Pancreas (tissue), 10 donors: Measurements from ENCODE around the gene MYO18A. TPM values are rescaled to one million over a fixed set of nuclear protein-coding genes. Genes with fewer than 3 reads are reported as not detected.

Experiments
- ATAC-seq, 4 donors: fragments of 200-7000 bp; cut with Tn5 transposase; one replicate each; pipeline versions ENCODE4 v1.8.0 to v1.9.1; 2020; ENCODE audit warnings: mild to moderate bottlenecking in 4 of 4, moderate library complexity in 4 of 4
- DNase-seq, 6 donors: peaks; one replicate each; pipeline ENCODE4 v3.0.0-alpha.2; 2020
- FAIRE-seq: peaks from 2 replicates; lab custom pipeline; 2012; peaks lifted over from hg19 to GRCh38; lab: Jason Lieb, UNC
- H3K27ac ChIP-seq, 4 donors: fragments of 200-600 bp; sonication (generic); 1 replicate in 3 of 4; 2 replicates in 1 of 4; pipeline versions ENCODE4 v1.5.0 to v1.8.0; 2020
- H3K27me3 ChIP-seq, 4 donors: fragments of 200-600 bp; one replicate each; pipeline ENCODE4 v1.8.0; 2021
- H3K36me3 ChIP-seq, 3 donors: fragments of 200-600 bp; sonication (generic) in 1 of 3; one replicate each; pipeline versions ENCODE4 v1.5.0 to v1.8.0; 2020 to 2021
- H3K4me1 ChIP-seq, 3 donors: fragments of 200-600 bp; one replicate each; pipeline ENCODE4 v1.8.0; 2021
- H3K4me3 ChIP-seq, 4 donors: fragments of 200-600 bp; sonication (generic) in 2 of 4; one replicate each; pipeline versions ENCODE4 v1.5.0 to v1.8.0; 2020 to 2021
- H3K9me3 ChIP-seq, 4 donors: fragments of 200-600 bp; one replicate each; pipeline ENCODE4 v1.8.0; 2021
- WGBS, 2 donors: extraction: QIAGEN DNeasy Blood & Tissue Kit; methylation state at CpG; one replicate each; pipeline ENCODE4 v1.1.7; 2013; 5-methylcytosine and 5-hydroxymethylcytosine counted together
- intact Hi-C, 3 donors: fragments of 100-400 bp; cut with DNase I; formaldehyde crosslinking; loops; one replicate each; pipeline versions ENCODE4 v1.11.1 to v1.14.2; 2022
- polyA plus RNA-seq, 2 donors: library from polyadenylated mRNA; stranded (reverse); fragments of 200-250 nt; gene quantifications; one replicate each; pipeline ENCODE4 v1.2.3, GENCODE V29; 2013
- total RNA-seq, 6 donors: library from RNA; stranded (reverse); fragmentation: NEBNext Ultra II Directional in 4 of 6; extraction: Animal tissue kit (Norgen Biotek cat#: 25700) in 4 of 6; gene quantifications; one replicate each; pipeline versions ENCODE4 v1.2.1 to v1.2.4, GENCODE V29; 2021 to 2023
- TF ChIP-seq, protein P1 (sequence below), 4 donors: fragments of 200-600 bp; sonication (generic) in 3 of 4; IDR thresholded peaks; one replicate each; pipeline versions ENCODE4 v1.5.0 to v1.8.0; 2021; ENCODE audit warnings: antibody characterized with exemption in 4 of 4
- donor health status: healthy with polysubstance abuse.
- donor health status: DM: no; HTN: no; CAD: no; lungs with moderate emphysema.
- donor health status: DM: no; HTN: no; CAD: no.
- donor health status: control.
- donor health status: control.
- donor health status: Bipolar disorder and iron deficiency.
- donor health status: DM: yes; HTN: yes; CAD: no.
- donor health status: DM: no; HTN: no; CAD: no.
- donor health status: DM: no; HTN: no; CAD: no.
- donor health status: DM: yes; HTN: yes; CAD: no.

The MYO18A gene
- total and polyA plus RNA-seq, 8 donors, result 21.3 to 85.3 (median 33.5) TPM

DNA sequence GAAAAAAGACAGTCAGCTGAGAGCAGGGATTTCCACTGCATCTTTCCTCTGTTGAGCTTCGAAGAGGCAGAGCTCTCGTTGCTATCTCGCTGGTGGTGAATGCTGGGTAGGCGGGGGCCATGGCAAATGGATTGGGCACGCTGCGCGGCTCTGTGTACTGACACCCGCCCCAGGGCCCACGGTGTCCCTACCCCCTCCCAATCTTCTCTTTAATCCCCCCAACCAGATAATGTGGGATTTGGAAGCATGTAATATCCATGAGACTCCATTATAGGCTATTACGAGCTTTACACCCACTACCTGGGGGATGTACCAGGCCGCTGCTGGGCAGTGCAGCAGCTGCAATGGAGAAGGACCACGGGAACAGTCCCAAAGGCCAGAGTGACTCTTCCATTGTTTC, 129.0 kb downstream of the MYO18A start:
- WGBS, 2 donors, result 86 to 91% methylated on average over 12 of the region's 12 CpGs
- DNase-seq (no peak), FAIRE-seq (no peak), ATAC-seq (no peak)
- no peaks in the 10 kb centered on the region for H3K4me1 ChIP-seq
- no peak overlapping the region for H3K27ac ChIP-seq
- H3K27me3 ChIP-seq, result no peaks in the 10 kb centered on the region
- no peaks in the 10 kb centered on the region for H3K36me3 ChIP-seq
- H3K9me3 ChIP-seq, result no peaks in the 10 kb centered on the region
- H3K4me3 ChIP-seq, result no peak overlapping the region
- TF ChIP-seq, protein P1, sequence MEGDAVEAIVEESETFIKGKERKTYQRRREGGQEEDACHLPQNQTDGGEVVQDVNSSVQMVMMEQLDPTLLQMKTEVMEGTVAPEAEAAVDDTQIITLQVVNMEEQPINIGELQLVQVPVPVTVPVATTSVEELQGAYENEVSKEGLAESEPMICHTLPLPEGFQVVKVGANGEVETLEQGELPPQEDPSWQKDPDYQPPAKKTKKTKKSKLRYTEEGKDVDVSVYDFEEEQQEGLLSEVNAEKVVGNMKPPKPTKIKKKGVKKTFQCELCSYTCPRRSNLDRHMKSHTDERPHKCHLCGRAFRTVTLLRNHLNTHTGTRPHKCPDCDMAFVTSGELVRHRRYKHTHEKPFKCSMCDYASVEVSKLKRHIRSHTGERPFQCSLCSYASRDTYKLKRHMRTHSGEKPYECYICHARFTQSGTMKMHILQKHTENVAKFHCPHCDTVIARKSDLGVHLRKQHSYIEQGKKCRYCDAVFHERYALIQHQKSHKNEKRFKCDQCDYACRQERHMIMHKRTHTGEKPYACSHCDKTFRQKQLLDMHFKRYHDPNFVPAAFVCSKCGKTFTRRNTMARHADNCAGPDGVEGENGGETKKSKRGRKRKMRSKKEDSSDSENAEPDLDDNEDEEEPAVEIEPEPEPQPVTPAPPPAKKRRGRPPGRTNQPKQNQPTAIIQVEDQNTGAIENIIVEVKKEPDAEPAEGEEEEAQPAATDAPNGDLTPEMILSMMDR (IDR thresholded peaks at IDR 0.05), result no peak
- intact Hi-C loops, result no loop called here

DNA sequence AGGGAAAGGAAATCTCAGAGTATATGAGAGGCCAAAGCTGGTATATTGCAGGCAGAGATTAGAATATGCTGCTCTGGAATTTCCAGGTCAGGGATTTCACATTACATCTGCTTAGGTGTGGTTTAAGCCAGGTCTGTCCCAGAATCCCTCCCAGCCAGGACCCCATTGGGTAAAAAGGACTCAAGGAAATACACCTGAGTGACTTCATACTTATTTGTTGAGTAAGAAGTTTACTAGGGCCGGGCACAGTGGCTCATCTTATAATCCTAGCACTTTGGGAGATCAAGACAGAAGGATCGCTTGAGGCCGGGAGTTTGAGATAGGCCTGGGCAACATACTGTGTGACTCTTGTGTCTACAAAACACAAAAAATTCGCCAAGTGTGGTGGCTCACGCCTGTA, 130.0 kb downstream of the MYO18A start:
- WGBS, 2 donors, result 83 to 95% methylated on average over 5 of the region's 5 CpGs
- no peak for FAIRE-seq
- Histone ChIP-seq H3K27ac (no peak overlapping the region), H3K4me3 (no peak overlapping the region), H3K36me3 (no peaks in the 10 kb centered on the region), H3K4me1 (no peaks in the 10 kb centered on the region), H3K27me3 (no peaks in the 10 kb centered on the region), H3K9me3 (no peaks in the 10 kb centered on the region)
- TF ChIP-seq, protein P1 (IDR thresholded peaks at IDR 0.05), result no peak
- intact Hi-C loops, result no loop called here
- ATAC-seq, result no peak
- DNase-seq, result no peak

GRCh38 chr17:29049541-29050145, 130.6 kb downstream of the MYO18A start:
- ATAC-seq (no peak), FAIRE-seq (no peak), DNase-seq (no peak)
- intact Hi-C loops, result loop anchor here in 1 of 3 donors (10.0 kb wide), 1 partner anchor 75 kb away; no protein-coding TSS in a partner anchor
- no peaks in the 10 kb centered on the region for H3K4me1 ChIP-seq
- 77 to 83% methylated on average over 11 of the region's 11 CpGs for whole genome bisulfite sequencing, 2 donors
- TF ChIP-seq, protein P1 (IDR thresholded peaks at IDR 0.05), result no peak
- H3K36me3 ChIP-seq, result no peaks in the 10 kb centered on the region
- no peaks in the 10 kb centered on the region for H3K27me3 ChIP-seq
- H3K9me3 ChIP-seq, result no peaks in the 10 kb centered on the region
- H3K4me3 ChIP-seq, result no peak overlapping the region
- no peak overlapping the region for H3K27ac ChIP-seq

GRCh38 chr17:29048440-29049368, 131.5 kb downstream of the MYO18A start:
- Histone ChIP-seq H3K36me3 (no peaks in the 10 kb centered on the region), H3K4me3 (no peak overlapping the region), H3K9me3 (no peaks in the 10 kb centered on the region), H3K27me3 (no peaks in the 10 kb centered on the region), H3K4me1 (no peaks in the 10 kb centered on the region), H3K27ac (no peak overlapping the region)
- TF ChIP-seq, protein P1 (IDR thresholded peaks at IDR 0.05), result no peak
- no peak for DNase-seq
- WGBS, 2 donors, result 68 to 71% methylated on average over 10 of the region's 10 CpGs
- intact Hi-C loops, result loop anchor here in 1 of 3 donors (10.0 kb wide), 1 partner anchor 74 kb away; no protein-coding TSS in a partner anchor
- ATAC-seq, result peak in 2 of 4 donors; percentile 47 to 52
- no peak for FAIRE-seq
